IMR-90 (cell line): ENCODE data around the gene NEURL4. TPM values are rescaled to one million over a fixed set of nuclear protein-coding genes. Genes with fewer than 3 reads are reported as not detected.

ENCODE experiments used
- ATAC-seq: fragments of 200-7000 bp; cut with Tn5 transposase; 2 replicates; pipeline ENCODE4 v1.9.1; 2020; ENCODE audit warnings: low read depth, mild to moderate bottlenecking, moderate library complexity
- BruUV-seq: library from RNA; stranded (reverse); fragments of 400-500 nt; replicated peaks from 2 replicates; lab custom pipeline; 2021; lab: Mats Ljungman, UMichigan
- CTCF ChIA-PET: fragments of 300-600 bp; formaldehyde crosslinking; extraction: SDS; loops from one replicate; lab custom pipeline; 2021; ENCODE audit warnings: antibody characterized with exemption; lab: Yijun Ruan, JAX
- POLR2A ChIA-PET: fragments of 300-600 bp; sonication (Branson Sonifier 250); formaldehyde crosslinking; loops from one replicate; lab custom pipeline; 2022; ENCODE audit warnings: antibody characterized with exemption; ENCODE audit not compliant: unreplicated experiment; lab: Charles Lee
- DNase-seq: peaks from one replicate; pipeline ENCODE4 v3.0.0; 2013
- H2AFZ ChIP-seq: replicated peaks from 2 replicates; pipeline ENCODE3; 2013; ENCODE audit warnings: low read length, mild to moderate bottlenecking; ENCODE audit not compliant: poor library complexity
- H2AK5ac ChIP-seq: 2 replicates; pipeline ENCODE4 v1.6.1; 2013; ENCODE audit warnings: low read depth, low read length, inconsistent platforms
- H2AK9ac ChIP-seq: replicated peaks from 2 replicates; pipeline ENCODE3; 2013; ENCODE audit warnings: mild to moderate bottlenecking, low read depth, low read length, moderate library complexity; ENCODE audit not compliant: poor library complexity
- H2BK120ac ChIP-seq: 2 replicates; pipeline ENCODE4 v1.6.1; 2013; ENCODE audit warnings: low read depth, low read length, inconsistent platforms
- H2BK15ac ChIP-seq: 3 replicates; pipeline ENCODE4 v1.6.1; 2013; ENCODE audit warnings: low read depth, low read length, inconsistent platforms
- H2BK20ac ChIP-seq: 2 replicates; pipeline ENCODE4 v1.6.1; 2013; ENCODE audit warnings: low read depth, mild to moderate bottlenecking, inconsistent platforms, low read length, moderate library complexity
- H2BK5ac ChIP-seq: 2 replicates; pipeline ENCODE4 v1.6.1; 2013; ENCODE audit warnings: mild to moderate bottlenecking, low read depth, low read length, inconsistent platforms; ENCODE audit not compliant: poor library complexity, severe bottlenecking
- H3K14ac ChIP-seq: replicated peaks from 2 replicates; pipeline ENCODE4 v1.6.1; 2013; ENCODE audit warnings: low read depth, low read length, inconsistent platforms
- H3K18ac ChIP-seq: 2 replicates; pipeline ENCODE4 v1.6.1; 2013; ENCODE audit warnings: low read depth, low read length, control low read depth
- H3K23ac ChIP-seq: 2 replicates; pipeline ENCODE4 v1.6.1; 2013; ENCODE audit warnings: low read depth, low read length, inconsistent platforms
- H3K27ac ChIP-seq: 2 replicates; pipeline ENCODE4 v1.5.1; 2013; ENCODE audit warnings: mild to moderate bottlenecking, control low read depth, low read length; ENCODE audit not compliant: insufficient read depth
- H3K27me3 ChIP-seq: 2 replicates; pipeline ENCODE4 v1.6.1; 2013; ENCODE audit warnings: low read length; ENCODE audit not compliant: control insufficient read depth, insufficient read depth
- H3K36me3 ChIP-seq: 2 replicates; pipeline ENCODE4 v1.6.1; 2013; ENCODE audit warnings: low read length, mixed read lengths; ENCODE audit not compliant: control insufficient read depth, insufficient read depth
- H3K4ac ChIP-seq: 2 replicates; pipeline ENCODE4 v1.6.1; 2013; ENCODE audit warnings: low read depth, low read length, inconsistent platforms
- H3K4me1 ChIP-seq: 2 replicates; pipeline ENCODE4 v1.6.1; 2013; ENCODE audit warnings: low read length, mixed read lengths; ENCODE audit not compliant: control insufficient read depth, insufficient read depth
- H3K4me2 ChIP-seq: 2 replicates; pipeline ENCODE4 v1.6.1; 2013; ENCODE audit warnings: low read depth, mild to moderate bottlenecking, control low read depth, low read length, moderate library complexity
- H3K4me3 ChIP-seq: 2 replicates; pipeline ENCODE4 v1.5.1; 2013; ENCODE audit warnings: low read depth, mild to moderate bottlenecking, control low read depth, low read length, moderate library complexity; ENCODE audit not compliant: insufficient read depth
- H3K56ac ChIP-seq: 2 replicates; pipeline ENCODE4 v1.6.1; 2013; ENCODE audit warnings: low read length, inconsistent platforms; ENCODE audit not compliant: insufficient read depth; ENCODE audit errors: extremely low read depth
- H3K79me1 ChIP-seq, 2 experiments: 2 replicates each; pipeline ENCODE4 v1.6.1; 2013; ENCODE audit warnings: low read length in 2 of 2, inconsistent platforms in 1 of 2, low read depth in 1 of 2
- H3K9ac ChIP-seq: 2 replicates; pipeline ENCODE4 v1.6.1; 2013; ENCODE audit warnings: low read depth, low read length, control low read depth
- H3K9me1 ChIP-seq: 2 replicates; pipeline ENCODE4 v1.6.1; 2013; ENCODE audit warnings: low read length, inconsistent platforms; ENCODE audit not compliant: insufficient read depth
- H3K9me3 ChIP-seq: 2 replicates; pipeline ENCODE4 v1.6.1; 2013; ENCODE audit warnings: low read length; ENCODE audit not compliant: control insufficient read depth, insufficient read depth
- H4K20me1 ChIP-seq: 2 replicates; pipeline ENCODE4 v1.6.1; 2013; ENCODE audit warnings: low read length, inconsistent platforms; ENCODE audit not compliant: insufficient read depth
- H4K5ac ChIP-seq: 2 replicates; pipeline ENCODE4 v1.6.1; 2013; ENCODE audit warnings: mild to moderate bottlenecking, low read depth, low read length, control low read depth
- H4K8ac ChIP-seq, 2 experiments: 2 replicates each; pipeline ENCODE4 v1.6.1; 2013; ENCODE audit warnings: low read depth in 2 of 2, low read length in 2 of 2, control low read depth in 1 of 2, inconsistent platforms in 1 of 2
- H4K91ac ChIP-seq: 2 replicates; pipeline ENCODE4 v1.6.1; 2013; ENCODE audit warnings: low read depth, low read length, inconsistent platforms; ENCODE audit not compliant: insufficient read depth
- BHLHE40 ChIP-seq: fragments of 150-350 bp; IDR thresholded peaks from 2 replicates; pipeline ENCODE4 v1.6.1; 2016; ENCODE audit warnings: mild to moderate bottlenecking, low read depth, low read length
- CEBPB ChIP-seq: IDR thresholded peaks from 2 replicates; pipeline ENCODE4 v1.6.1; 2012; ENCODE audit warnings: low read depth, low read length, improper control_type of control experiment
- CHD1 ChIP-seq: IDR thresholded peaks from 2 replicates; pipeline ENCODE4 v1.6.1; 2012; ENCODE audit warnings: low read depth, low read length, improper control_type of control experiment
- FOS ChIP-seq: fragments of 150-350 bp; IDR thresholded peaks from 2 replicates; pipeline ENCODE4 v1.6.1; 2016; ENCODE audit warnings: low read depth, low read length
- MAFK ChIP-seq: IDR thresholded peaks from 2 replicates; pipeline ENCODE4 v1.6.1; 2012; ENCODE audit warnings: low read depth, low read length, improper control_type of control experiment
- MAZ ChIP-seq: IDR thresholded peaks from 2 replicates; pipeline ENCODE4 v1.6.1; 2012; ENCODE audit warnings: low read depth, mild to moderate bottlenecking, low read length, improper control_type of control experiment, moderate library complexity, borderline replicate concordance
- MXI1 ChIP-seq: IDR thresholded peaks from 2 replicates; pipeline ENCODE4 v1.6.1; 2012; ENCODE audit warnings: low read depth, mild to moderate bottlenecking, low read length, moderate library complexity, borderline replicate concordance
- NFE2L2 ChIP-seq: fragments of 150-350 bp; IDR thresholded peaks from 2 replicates; pipeline ENCODE4 v1.6.1; 2016; ENCODE audit warnings: low read depth, mild to moderate bottlenecking, low read length
- POLR2A ChIP-seq: IDR thresholded peaks from 2 replicates; pipeline ENCODE4 v1.6.1; 2012; ENCODE audit warnings: mild to moderate bottlenecking, low read depth, low read length
- RAD21 ChIP-seq: IDR thresholded peaks from 2 replicates; pipeline ENCODE4 v1.6.1; 2012; ENCODE audit warnings: low read length, improper control_type of control experiment
- RCOR1 ChIP-seq: IDR thresholded peaks from 2 replicates; pipeline ENCODE4 v1.6.1; 2012; ENCODE audit warnings: mild to moderate bottlenecking, low read length, improper control_type of control experiment; ENCODE audit not compliant: insufficient replicate concordance
- RFX5 ChIP-seq: IDR thresholded peaks from 2 replicates; pipeline ENCODE4 v1.8.0; 2012; ENCODE audit warnings: low read depth, mild to moderate bottlenecking, low read length, moderate library complexity
- SMC3 ChIP-seq: fragments of 150-350 bp; IDR thresholded peaks from 2 replicates; pipeline ENCODE4 v1.6.1; 2016; ENCODE audit warnings: low read depth, mild to moderate bottlenecking, antibody characterized with exemption, low read length, moderate library complexity
- WGBS, 2 experiments: methylation state at CpG; one replicate each; pipeline versions ENCODE4 v1.1.5 to v1.1.7; 2013; ENCODE audit warnings: missing lambda C conversion rate in 2 of 2; ENCODE audit not compliant: insufficient read length in 1 of 2; ENCODE audit errors: extremely low coverage in 2 of 2; 5-methylcytosine and 5-hydroxymethylcytosine counted together
- dilution Hi-C: fragments of 300-500 bp; cut with HindIII; formaldehyde crosslinking; loops from one replicate; pipeline ENCODE4 v1.14.3; 2018; ENCODE audit warnings: low sequenced_read_pairs; ENCODE audit not compliant: unreplicated experiment
- in situ Hi-C: fragments of 300-500 bp; cut with MboI; formaldehyde crosslinking; loops from 3 replicates; pipeline ENCODE4 v1.14.3; 2019; ENCODE audit warnings: low sequenced_read_pairs, inconsistent platforms, mixed read lengths
- intact Hi-C: fragments of 100-400 bp; cut with micrococcal nuclease; formaldehyde crosslinking; loops from 2 replicates; pipeline ENCODE4 v1.10.0; 2022
- polyA plus RNA-seq, 3 experiments: library from polyadenylated mRNA; depleted of rRNA; stranded (reverse); fragments of >200 nt; gene quantifications; 2 replicates each; pipeline ENCODE4 v1.2.3, GENCODE V29; 2012; ENCODE audit warnings: low replicate concordance in 1 of 3
- total RNA-seq: library from RNA; depleted of rRNA; stranded (reverse); fragments of >200 nt; gene quantifications from 2 replicates; pipeline ENCODE4 v1.2.3, GENCODE V29; 2012
- TF ChIP-seq, protein P1 (sequence below): conservative IDR thresholded peaks from 2 replicates; pipeline ENCODE4 v1.5.1; 2012; ENCODE audit warnings: mild to moderate bottlenecking, low read depth, low read length, improper control_type of control experiment
- TF ChIP-seq, protein P2 (sequence below): fragments of 150-350 bp; IDR thresholded peaks from 2 replicates; pipeline ENCODE4 v1.6.1; 2016; ENCODE audit warnings: low read depth, mild to moderate bottlenecking, low read length, moderate library complexity, borderline replicate concordance
- TF ChIP-seq, protein P3 (sequence below): fragments of 150-350 bp; IDR thresholded peaks from 2 replicates; pipeline ENCODE4 v1.6.1; 2017; ENCODE audit warnings: mild to moderate bottlenecking, antibody characterized with exemption, low read length, low read depth

The NEURL4 gene
- total and polyA plus RNA-seq, 2 of the 4 experiments (the other 2 are of a cell fraction) = 8.4 to 23.3 TPM

DNA sequence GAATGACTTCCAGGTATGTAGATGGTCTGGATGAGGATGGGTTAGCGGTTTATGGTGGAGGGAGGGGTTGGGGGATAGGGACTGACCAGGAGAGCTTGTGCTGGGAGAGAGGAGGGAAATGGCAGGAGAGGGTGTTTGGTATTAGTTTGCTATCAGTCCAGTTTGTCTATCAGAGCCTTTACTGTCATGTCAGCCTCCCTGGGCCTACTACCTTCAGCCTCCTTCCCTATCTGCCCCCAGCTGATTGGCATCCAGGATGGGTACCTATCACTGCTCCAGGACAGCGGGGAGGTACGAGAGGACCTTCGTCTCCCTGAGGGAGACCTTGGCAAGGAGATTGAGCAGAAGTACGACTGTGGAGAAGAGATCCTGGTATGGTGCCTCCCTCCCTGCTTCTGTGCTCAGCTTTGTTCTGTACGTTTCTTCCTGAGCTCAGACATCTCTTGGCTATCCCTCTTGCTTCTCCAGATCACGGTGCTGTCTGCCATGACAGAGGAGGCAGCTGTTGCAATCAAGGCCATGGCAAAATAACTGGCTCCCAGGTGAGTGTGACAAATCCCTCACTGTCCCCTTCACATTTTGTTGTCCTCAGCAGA is 17.9 kb downstream of the NEURL4 start:
- Histone ChIP-seq H3K4me3 (no peak overlapping the region), H3K4me2 (no peak overlapping the region), H4K8ac (no peak overlapping the region), H2AK5ac (no peak overlapping the region), H3K4ac (no peak overlapping the region), H3K4me1 (peaks cover 7% of the 10 kb centered on the region), H3K23ac (no peak overlapping the region), H3K9me1 (peaks cover 16% of the 10 kb centered on the region), H3K9ac (no peak overlapping the region), H2BK5ac (no peak overlapping the region), H4K5ac (no peak overlapping the region), H2BK15ac (no peak overlapping the region), H3K36me3 (peaks cover 39% of the 10 kb centered on the region), H3K9me3 (no peaks in the 10 kb centered on the region), H3K18ac (no peak overlapping the region), H3K27ac (no peak overlapping the region), H4K20me1 (peaks cover 65% of the 10 kb centered on the region), H2BK120ac (no peak overlapping the region), H3K79me1 (peaks cover 25 to 66% of the 10 kb centered on the region in 2 experiments), H4K91ac (no peak overlapping the region), H3K14ac (no peak overlapping the region), H3K56ac (no peak overlapping the region), H2AFZ (no peak overlapping the region), H3K27me3 (no peaks in the 10 kb centered on the region), H2BK20ac (no peak overlapping the region), H2AK9ac (no peak overlapping the region)
- in situ Hi-C loops = no loop called here
- ATAC-seq = no peak
- dilution Hi-C loops = no loop called here
- intact Hi-C loops = no loop called here
- 81% methylated on average over 5 of the region's 7 CpGs; no CpG with 5 or more reads in 1 of the 2 experiments for WGBS, 2 experiments
- ChIA-PET CTCF (no interaction called here), POLR2A (no interaction called here)
- DNase-seq = no peak
- TF ChIP-seq FOS (no peak), RAD21 (no peak), POLR2A (no peak), BHLHE40 (no peak), SMC3 (no peak), RCOR1 (no peak), MXI1 (no peak), RFX5 (no peak), NFE2L2 (no peak), MAZ (no peak), CEBPB (no peak), CHD1 (no peak), MAFK (no peak)
- TF ChIP-seq, protein P1, sequence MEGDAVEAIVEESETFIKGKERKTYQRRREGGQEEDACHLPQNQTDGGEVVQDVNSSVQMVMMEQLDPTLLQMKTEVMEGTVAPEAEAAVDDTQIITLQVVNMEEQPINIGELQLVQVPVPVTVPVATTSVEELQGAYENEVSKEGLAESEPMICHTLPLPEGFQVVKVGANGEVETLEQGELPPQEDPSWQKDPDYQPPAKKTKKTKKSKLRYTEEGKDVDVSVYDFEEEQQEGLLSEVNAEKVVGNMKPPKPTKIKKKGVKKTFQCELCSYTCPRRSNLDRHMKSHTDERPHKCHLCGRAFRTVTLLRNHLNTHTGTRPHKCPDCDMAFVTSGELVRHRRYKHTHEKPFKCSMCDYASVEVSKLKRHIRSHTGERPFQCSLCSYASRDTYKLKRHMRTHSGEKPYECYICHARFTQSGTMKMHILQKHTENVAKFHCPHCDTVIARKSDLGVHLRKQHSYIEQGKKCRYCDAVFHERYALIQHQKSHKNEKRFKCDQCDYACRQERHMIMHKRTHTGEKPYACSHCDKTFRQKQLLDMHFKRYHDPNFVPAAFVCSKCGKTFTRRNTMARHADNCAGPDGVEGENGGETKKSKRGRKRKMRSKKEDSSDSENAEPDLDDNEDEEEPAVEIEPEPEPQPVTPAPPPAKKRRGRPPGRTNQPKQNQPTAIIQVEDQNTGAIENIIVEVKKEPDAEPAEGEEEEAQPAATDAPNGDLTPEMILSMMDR = no peak
- TF ChIP-seq, protein P2, sequence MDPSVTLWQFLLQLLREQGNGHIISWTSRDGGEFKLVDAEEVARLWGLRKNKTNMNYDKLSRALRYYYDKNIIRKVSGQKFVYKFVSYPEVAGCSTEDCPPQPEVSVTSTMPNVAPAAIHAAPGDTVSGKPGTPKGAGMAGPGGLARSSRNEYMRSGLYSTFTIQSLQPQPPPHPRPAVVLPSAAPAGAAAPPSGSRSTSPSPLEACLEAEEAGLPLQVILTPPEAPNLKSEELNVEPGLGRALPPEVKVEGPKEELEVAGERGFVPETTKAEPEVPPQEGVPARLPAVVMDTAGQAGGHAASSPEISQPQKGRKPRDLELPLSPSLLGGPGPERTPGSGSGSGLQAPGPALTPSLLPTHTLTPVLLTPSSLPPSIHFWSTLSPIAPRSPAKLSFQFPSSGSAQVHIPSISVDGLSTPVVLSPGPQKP = no peak
- TF ChIP-seq, protein P3, sequence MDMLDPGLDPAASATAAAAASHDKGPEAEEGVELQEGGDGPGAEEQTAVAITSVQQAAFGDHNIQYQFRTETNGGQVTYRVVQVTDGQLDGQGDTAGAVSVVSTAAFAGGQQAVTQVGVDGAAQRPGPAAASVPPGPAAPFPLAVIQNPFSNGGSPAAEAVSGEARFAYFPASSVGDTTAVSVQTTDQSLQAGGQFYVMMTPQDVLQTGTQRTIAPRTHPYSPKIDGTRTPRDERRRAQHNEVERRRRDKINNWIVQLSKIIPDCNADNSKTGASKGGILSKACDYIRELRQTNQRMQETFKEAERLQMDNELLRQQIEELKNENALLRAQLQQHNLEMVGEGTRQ = no peak
- no TSS peak for BruUV-seq
